ENCODE data around the gene RRAGD. TPM values are rescaled to one million over a fixed set of nuclear protein-coding genes. Genes with fewer than 3 reads are reported as not detected.

Gene RRAGD, protein sequence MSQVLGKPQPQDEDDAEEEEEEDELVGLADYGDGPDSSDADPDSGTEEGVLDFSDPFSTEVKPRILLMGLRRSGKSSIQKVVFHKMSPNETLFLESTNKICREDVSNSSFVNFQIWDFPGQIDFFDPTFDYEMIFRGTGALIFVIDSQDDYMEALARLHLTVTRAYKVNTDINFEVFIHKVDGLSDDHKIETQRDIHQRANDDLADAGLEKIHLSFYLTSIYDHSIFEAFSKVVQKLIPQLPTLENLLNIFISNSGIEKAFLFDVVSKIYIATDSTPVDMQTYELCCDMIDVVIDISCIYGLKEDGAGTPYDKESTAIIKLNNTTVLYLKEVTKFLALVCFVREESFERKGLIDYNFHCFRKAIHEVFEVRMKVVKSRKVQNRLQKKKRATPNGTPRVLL
- total RNA-seq: 3.7 and 4.5 TPM in 2 replicates

DNA sequence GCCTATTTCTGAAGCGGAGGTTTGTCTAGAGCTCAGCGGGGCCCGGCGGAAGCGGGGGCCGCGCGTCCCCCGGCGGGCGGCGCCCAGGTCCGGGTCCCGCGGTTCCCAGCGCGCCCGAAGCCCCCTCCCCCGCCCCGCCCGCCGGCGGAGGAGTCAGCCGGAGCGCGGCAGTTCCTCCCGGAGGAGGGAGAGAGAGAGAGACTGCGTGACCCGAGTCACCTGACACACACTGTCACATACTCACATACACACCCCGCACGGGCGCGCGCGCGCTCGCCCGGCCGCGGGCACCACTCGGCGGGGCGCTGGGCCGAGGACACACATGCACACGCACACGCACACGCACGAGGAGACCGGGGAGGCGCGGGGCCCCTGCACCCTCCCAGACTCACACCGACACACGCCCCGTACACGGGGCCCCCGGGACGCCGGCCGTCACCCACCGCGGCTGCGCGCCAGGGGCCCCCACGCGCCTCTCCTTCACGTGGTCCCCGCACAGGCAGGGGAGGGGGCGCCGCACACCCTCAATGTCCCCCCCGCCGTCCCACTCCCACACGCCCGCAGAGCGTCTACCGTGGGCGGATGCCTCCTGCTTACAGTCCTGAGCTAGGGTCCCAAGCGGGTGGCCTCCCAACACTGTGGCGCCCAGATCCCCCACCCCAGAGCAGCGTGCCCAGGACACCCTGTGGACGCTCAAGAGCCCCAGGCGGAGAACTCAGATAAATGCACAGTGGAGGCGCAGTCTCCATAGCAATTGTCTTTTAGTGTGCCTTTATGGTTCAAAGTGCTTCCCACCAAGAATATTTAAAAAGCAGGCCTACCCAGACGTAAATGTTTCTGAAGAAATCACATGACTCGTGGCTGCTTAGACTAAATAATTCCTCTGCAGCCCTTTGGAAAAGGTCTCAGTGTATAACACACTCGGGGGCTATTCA, at the start of gene RRAGD:
TSS of gene RRAGD (minus strand) at position 203 of the 935 bp plus-strand sequence. CDS start 280 bp downstream, outside the sequence.
- intact Hi-C loops (cut with micrococcal nuclease): loop anchor here (1.0 to 10.0 kb wide), 3 partner anchors 37 to 1172 kb away; partner anchors contain the start of genes LYRM2 and MAP3K7

DNA sequence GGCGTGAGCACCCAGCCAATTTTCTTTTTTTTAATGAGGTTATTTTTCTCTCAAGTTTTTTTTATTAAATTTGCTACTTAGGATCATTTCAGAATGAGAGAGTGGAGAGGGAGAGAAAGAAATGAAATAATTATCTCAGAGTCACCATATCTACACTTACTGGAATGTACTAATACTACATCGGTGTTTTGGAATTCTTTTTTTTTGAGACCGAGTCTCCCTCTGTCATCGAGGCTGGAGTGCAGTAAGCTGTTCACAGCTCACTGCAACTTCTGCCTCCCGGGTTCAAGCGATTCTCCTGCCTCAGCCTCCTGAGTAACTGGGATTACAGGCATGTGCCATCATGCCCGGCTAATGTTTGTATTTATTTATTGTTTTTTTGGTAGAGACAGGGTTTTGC, 48.6 kb upstream of the RRAGD start:
- intact Hi-C loops (cut with micrococcal nuclease): no loop called here

DNA sequence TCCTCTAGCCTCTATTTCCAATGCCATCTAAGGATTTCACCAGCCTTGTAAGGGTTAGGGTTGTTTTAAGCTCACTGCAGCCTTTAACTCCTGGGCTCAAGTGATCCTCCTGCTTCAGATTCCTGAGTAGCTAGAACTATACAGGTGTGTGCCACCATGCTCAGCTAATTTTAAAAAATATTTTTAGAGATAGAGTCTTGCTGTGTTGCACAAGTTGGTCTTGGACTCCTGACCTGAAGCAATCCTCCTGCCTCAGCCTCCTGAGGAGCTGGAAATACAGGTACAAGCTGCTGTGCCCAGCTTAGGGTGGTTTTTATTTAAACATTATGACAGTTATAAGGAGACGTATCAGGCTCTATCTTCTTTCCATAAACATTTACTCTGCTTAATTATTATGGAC, 47.4 kb upstream of the RRAGD start:
- intact Hi-C loops (cut with micrococcal nuclease): no loop called here

DNA sequence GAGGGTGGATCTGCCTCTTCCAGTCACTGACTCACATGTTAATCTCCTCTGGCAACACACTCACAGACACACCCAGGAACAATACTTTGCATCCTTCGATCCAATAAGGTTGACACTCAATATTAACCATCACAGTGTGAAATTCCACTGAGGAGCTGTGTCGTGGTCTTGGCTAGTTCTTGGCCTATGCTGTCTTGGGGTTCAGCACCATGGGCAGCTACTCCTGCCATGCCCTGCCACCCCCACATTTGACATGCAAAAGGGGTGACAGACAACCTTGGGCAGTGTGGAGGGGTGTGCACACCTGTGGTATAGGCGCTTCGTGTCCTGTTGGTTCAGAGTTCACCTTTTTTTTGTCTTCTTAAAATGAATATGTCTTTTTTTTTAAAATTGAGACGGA, 46.6 kb upstream of the RRAGD start:
- intact Hi-C loops (cut with micrococcal nuclease): no loop called here

DNA sequence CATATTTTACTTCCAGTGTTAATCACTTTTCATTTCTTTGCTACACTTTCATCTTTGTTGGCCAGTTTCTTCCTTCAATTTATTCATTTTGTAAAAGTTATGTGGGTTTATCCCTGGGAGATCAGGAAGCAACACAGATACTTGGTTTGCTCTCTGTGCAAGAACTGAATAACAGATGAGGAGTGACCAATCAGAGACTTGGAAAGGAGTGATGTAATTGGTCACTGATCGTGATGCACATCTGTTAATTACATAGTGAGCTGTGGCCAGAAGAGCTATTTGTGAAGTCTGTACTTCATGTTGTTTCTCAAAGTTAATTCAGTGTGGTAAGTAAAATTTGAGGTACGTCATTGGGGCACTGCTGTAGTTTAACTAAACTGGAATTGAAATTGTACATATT, 42.2 kb upstream of the RRAGD start:
- intact Hi-C loops (cut with micrococcal nuclease): no loop called here

DNA sequence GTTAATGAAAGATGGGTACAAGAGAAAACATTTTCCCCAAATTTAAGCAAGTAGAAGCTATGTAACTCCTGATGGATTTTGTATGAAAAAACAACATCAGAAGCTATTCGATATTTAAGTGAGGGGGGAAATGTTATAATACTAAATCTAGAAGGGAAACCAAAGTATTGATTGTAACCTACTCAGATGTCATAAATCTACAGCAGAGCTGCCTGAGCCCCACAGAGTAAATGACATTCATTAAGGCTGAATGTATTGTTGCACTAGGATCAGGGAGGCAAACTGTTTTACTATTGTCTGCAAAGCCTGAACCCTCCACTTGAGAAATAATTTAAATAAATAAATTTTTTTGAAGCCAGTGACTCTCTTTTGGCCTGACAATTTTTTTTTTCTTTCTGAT, 40.2 kb upstream of the RRAGD start:
- intact Hi-C loops (cut with micrococcal nuclease): no loop called here

DNA sequence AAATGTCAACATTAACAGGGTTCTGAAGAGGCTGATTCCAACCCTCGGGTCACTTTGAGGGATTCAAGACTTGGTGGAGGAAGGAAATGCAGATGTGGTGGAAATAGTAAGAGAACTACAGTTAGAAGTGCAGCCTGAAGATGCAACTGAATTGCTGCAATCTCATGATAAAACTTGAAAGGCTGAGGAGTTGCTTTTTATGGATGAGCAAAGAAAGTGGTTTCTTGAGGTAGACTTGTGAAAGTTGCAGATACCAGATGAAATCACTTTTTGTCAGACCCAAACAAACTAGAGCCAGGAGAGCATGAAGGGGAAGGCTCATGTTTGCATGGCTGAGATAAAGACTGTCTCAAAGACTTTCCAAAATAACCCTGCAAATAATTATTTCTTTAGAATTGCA, 37.1 kb upstream of the RRAGD start:
- intact Hi-C loops (cut with micrococcal nuclease): no loop called here

DNA sequence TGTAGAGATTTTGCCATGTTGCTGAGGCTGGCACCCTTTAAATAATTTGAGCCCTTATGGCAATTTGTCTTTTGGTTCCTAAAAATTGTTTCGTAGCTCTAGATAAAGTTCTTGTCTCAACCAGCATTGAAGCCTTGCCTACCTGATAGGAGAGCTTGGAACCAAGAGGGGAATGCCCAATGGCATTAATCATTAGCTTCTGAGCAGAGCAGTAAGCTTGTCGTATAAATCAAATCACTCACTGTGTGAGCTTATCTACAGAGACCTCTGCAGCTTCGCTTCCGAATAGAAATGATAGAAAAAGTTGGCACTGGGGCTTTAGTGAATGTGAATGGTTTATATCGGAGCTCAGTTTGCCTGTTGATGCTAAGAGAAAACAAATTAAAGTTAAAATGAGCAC, 31.6 kb upstream of the RRAGD start:
- intact Hi-C loops (cut with micrococcal nuclease): no loop called here

DNA sequence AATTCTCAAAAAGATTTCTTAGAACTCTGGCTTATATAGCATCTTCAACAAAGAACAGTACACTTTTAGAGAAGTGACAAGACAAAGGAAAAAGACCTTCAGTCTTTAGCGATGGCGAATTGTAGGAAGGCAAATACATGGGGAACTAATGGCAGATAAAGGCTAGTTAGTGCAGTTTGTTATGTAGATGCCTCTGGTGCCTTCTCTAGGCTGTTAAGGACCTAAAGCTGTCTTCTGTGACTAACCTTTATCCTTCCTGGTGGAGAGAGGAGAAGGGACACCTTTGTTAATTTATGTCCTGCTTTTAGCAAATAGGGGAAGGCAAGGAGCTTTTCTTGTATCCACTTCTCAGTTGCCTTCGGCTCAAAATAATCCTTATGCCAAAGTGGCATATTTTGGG, 28.1 kb upstream of the RRAGD start:
- intact Hi-C loops (cut with micrococcal nuclease): no loop called here

DNA sequence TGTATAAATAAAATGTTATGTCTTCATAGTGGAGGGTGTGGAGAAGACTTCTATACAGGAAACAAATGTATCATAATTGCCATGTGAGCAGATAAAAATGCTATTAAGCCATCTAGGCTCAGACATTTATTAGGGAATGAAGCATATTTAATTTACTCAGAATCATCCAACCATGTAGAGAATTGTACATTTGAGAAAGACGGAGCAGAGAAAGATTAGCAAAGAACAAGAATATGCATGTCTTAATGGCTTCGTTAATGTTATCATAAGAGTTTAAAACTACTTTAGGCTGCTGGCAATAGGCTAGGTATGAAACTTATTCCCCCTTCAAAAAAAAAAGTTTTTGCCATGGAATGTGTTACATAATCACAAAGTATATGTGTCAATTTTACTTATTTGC, 26.9 kb upstream of the RRAGD start:
- intact Hi-C loops (cut with micrococcal nuclease): no loop called here

DNA sequence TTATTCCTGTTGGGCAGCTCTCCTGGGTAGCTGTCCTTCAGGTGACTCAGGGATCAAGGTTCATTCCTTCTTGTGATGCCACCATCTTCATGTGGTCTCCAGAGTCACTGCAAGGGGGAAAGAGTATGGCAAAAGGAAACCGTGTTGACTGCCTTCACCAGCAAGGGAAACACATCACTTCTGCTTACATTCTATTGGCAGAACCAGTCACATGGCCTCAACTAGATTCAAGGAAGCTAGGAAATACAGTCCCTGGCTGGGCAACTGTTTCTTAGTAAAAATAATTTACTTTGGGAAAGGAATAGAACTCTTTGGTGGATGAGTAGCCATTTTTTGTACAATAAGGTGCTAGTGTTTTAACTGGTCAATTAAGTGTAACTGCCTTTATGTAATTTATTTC, 26.2 kb upstream of the RRAGD start:
- intact Hi-C loops (cut with micrococcal nuclease): no loop called here

DNA sequence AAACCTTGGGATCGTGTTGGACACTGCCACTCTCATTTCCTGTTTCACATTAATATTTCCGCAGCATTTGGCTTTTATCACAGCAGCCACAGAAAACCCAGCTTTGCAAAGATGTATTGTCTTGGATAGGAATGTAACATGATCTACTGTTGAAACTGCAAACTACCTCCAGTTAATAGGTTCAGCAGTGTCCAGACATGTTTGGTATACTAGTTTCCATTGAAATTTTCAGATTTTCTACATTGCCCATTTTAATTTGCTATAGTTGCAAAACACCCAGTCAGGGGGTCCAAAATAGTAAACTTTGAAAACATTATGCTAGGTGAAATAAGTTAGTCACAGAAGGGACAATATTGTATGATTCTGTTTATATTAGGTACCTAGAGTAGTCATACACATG, 24.2 kb upstream of the RRAGD start:
- intact Hi-C loops (cut with micrococcal nuclease): no loop called here

DNA sequence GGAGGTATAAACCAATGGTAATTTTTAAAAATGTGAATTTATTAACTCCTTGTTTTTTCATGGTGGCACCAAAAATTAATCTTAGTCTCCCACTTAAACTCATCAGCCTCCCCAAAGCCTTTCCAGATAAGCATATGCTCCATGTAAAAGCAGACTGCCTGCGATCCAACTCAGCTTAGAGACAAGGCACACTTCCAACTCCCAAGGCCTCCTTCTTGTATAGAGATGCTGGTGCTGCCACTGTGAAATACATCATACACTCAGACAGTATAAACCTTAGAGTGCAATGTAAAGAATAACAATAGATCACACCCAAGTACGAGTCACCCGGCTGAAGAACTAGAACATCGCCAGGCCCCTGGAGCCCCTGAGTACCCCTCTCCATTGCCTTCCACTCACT, 22.9 kb upstream of the RRAGD start:
- intact Hi-C loops (cut with micrococcal nuclease): loop anchor here (5.0 kb wide), 3 partner anchors 37 to 453 kb away; no protein-coding TSS in a partner anchor

DNA sequence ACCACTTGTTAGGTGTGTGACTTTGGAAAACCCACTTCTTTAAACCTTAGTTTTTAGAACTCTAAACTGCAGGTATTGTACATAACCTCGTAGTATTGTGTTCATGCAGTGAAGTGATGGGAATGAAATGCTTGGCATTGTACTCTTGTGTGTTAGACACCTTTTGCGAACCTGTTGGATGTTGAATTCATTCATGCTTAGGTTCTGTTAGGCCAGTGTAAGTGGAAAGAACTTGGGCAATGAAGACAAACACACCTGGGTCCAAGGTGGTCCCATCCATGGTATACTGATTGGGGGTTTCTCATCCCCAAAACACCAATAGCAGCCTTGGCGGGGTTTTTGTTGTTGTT, 22.1 kb upstream of the RRAGD start:
- intact Hi-C loops (cut with micrococcal nuclease): loop anchor here (5.0 kb wide), 3 partner anchors 38 to 452 kb away; no protein-coding TSS in a partner anchor

DNA sequence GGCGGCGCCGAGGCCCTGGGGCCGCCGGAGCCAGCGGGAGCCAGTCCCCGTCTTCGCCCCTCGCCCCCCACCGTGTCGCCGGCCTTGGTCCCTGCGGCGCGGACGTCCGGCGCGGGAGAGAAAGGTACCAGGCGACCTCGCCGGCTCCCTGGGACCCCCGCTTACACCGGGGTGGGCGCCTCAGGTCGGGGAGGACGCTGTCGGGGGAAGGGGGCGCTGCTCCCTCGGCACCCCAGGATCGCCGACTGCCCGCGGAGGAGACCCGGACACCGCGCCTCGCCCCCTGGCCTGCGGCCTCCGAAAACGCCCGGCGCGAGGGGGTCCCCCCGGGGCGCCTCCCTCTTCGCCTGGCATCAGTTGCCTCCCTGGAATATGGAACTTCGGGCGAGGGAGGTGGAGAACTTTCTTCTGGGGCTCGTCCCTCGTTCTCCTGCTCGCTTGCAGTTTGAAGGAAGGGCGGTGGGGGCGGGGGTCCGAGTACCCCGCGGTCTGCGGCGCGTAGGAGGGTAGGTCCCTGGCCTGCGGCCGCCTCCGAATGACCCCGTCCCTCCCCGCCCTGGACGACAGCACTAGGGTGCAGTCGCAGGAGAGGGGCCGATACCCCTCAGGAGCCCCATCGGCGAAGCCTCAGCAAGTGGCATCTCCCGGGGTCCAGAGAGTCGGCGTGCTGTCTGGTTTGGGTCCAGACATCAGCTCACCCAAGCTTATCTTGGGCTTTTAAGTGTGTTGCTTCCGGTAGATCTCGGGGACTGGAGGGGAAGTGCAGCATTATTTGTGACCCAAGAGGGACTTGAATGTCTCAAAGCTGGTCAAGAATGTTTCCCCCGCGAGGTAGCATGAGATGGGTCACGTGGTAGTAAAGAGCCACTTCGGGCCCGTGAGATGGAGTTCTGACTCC, 21.4 kb upstream of the RRAGD start:
- intact Hi-C loops (cut with micrococcal nuclease): loop anchor here (1.0 to 5.0 kb wide), 5 partner anchors 39 to 451 kb away; no protein-coding TSS in a partner anchor

DNA sequence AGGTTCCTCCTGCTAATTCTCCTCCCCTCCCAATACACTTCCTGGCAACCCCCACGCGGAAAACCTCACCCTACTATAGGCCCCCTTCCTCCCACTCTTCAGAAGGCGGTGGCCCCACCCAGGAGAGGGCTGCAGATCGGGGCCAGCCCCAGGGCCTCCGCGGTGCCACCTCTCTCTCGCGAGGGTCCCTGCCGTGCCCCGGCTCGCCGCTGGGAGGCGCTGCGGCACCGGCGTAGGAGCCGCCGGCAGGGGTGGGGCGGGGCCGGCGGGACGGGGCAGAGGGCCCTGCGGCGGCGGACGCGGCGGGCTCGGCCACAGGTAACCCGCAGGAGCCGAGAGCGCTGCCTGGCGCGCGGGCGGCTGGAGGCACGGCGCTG, 20.8 kb upstream of the RRAGD start, which contains the start of gene ANKRD6:
TSS of gene ANKRD6 (plus strand) at position 278 of the 377 bp plus-strand sequence. CDS start 133,825 bp downstream, outside the sequence.
- intact Hi-C loops (cut with micrococcal nuclease): loop anchor here (1.0 to 5.0 kb wide), 5 partner anchors 39 to 451 kb away; no protein-coding TSS in a partner anchor

DNA sequence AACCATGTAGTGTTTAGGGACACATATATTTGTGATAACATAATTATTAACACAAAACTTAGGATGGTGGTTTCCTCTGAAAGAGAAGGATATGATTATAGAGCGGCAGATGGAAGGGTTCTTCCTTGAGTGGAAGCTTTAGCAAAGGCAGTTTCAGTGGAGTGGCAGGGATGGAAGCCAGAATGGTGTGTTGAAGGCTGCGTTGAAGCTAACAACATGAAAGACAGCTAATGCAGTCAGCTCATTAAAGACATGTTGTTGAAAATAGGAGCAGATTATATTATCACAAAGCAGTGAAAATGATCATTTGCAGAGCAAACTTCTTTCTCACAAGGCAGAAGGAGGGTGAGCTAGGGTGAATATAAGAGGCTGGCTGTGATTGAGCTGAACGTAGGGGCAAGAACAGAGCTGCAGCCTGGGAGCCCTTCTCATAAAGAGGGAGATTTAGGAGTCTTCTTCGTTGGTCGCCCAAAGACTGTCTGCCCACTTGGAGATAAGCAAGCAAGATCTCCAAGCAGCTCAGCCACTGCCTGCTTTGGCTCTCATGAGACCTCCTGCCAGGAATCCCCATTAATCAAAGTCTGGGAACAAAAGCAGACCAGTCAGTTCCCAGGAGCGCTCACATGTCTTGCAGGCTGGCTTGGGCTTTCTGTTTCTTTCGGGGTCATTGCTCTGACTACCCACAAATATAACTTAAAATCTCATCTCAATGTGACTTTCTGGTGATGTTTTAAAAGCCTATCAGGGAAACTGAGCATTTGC, 18.3 kb upstream of the RRAGD start:
- intact Hi-C loops (cut with micrococcal nuclease): loop anchor here (5.0 kb wide), 3 partner anchors 42 to 448 kb away; no protein-coding TSS in a partner anchor

DNA sequence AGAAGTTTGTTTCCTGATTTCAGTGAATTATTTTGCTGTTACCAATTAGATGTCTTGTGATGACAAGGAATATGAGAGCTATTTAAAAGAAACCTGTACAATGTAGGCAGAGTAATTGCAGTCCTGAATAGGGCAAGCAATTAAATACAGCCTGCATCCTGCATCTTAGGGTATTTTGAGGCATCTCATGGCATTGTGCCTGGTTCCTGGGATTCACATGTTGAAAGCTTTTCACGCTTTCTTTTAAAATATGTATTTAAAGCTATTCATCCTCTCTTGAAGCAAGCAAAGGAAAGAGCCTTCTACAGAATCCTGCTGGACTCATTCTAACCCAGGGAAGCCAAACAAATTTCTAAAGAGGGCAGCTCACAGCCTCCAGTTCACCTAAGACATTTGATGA, 4.7 kb upstream of the RRAGD start:
- intact Hi-C loops (cut with micrococcal nuclease): loop anchor here (10.0 kb wide), 1 partner anchor 1168 kb away; the partner anchor contains the start of gene MAP3K7

DNA sequence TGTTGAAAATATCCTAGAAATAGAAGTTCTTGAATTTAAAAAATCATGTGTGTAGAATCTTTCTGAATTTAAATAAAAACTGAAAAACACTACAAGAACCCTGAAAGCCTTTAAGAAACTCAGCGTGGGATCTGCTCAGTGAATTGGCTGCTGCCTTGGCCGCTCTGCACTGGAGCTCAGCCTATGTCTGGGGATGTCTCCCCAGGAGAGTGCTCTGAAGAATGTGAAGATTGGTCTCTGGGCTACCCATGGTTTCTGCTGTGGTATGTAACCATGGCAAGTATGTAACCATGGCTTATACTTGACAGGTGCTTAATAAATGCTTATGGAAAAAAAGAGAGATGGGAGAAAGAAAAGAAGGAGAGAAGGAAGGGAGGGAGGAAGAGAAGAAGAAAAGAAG, 3.1 kb upstream of the RRAGD start:
- intact Hi-C loops (cut with micrococcal nuclease): loop anchor here (10.0 kb wide), 1 partner anchor 1170 kb away; the partner anchor contains the start of gene MAP3K7

DNA sequence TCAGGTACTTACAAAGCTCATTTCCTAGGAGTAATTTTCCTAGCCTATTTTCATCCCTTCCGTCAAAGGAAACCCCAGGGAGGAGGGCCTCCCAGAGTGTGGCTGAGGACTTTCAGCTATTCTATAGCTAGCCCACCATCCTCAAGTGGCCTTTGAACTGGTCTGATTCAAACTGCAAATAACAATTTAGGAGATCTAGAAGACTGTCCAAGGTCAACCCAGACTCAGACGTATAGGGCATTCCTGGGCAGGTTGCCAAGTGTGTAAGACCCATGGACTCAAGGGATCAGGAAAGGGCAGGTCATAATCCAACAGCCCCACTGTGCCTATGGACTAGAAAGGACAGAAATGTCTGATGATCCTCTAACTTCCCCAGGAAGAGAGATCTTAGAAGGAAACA, 2.1 kb upstream of the RRAGD start:
- intact Hi-C loops (cut with micrococcal nuclease): loop anchor here (10.0 kb wide), 1 partner anchor 1171 kb away; the partner anchor contains the start of gene MAP3K7

All from T-helper 2 cell treated with Interferon-gamma antibody and Interleukin-4, amounts not matched to agents 100 ng/mL and 5 ng/mL, for 36 hours (primary cell).